Articular chondrocyte of knee joint (primary cell): ENCODE results near the gene ZSCAN5C. TPM values are rescaled to one million over a fixed set of nuclear protein-coding genes. Genes with fewer than 3 reads are reported as not detected.

Source experiments
- total RNA-seq: library from RNA; depleted of rRNA; stranded (reverse); fragments of >200 nt; gene quantifications from 2 replicates; pipeline ENCODE4 v1.2.3, GENCODE V29; 2012

Gene ZSCAN5C, protein sequence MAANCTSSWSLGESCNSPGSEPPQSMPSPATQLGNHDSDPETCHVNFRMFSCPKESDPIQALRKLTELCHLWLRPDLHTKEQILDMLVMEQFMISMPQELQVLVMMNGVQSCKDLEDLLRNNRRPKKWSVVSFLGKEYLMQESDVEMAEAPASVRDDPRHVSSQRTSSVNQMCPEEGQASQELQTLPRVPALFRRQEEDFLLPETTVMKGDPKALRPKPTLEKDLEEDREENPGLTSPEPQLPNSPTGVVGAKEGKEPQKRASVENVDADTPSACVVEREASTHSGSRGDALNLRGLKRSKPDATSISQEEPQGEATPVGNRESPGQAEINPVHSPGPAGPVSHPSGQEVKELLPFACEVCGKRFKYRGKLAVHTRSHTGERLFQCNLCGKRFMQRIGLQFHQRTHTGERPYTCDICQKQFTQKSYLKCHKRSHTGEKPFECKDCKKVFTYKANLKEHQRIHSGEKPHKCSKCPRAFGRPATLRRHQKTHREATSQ
- not detected in 2 replicates for total RNA-seq

DNA sequence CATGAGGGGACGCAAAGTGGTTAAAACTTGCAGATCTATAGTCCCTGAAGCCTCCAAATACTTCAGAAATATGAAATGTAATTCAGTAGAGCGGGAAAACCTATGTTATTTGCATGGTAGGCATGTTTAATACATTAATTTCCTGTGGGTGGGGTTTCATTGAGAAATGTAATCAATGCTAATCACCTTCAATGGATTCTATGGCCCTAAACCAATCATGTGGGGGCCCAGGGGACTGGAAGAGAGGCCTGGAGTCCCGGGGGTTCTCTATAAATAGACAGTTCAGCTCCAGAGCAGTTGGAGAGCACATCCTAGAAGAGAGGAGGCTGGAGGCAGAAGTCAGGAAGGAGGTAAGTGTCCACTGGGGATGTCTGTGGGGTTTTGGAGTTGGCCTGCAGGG is at the start of gene ZSCAN5C:
TSS of gene ZSCAN5C (plus strand) at position 301 of the 400 bp plus-strand sequence. CDS start 3,641 bp downstream, outside the sequence.

DNA sequence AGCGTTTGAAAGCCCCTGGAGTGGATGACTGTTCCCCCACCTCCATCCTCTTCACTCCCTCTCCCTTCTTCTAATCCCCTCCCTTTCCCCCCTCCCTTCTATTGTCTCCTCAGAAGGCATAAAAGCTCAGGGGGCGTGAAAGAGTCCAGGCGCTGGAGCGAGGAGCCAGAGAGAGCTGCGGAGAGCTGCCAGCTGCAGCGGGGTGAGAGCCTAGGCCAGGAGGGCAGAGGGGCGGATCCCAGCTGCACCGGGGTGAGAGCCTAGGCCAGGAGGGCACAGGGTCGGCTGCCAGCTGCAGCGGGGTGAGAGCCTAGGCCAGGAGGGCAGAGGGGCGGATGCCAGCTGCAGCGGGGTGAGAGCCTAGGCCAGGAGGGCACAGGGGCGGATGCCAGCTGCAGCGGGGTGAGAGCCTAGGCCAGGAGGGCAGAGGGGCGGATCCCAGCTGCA is 26.2 kb upstream of the ZSCAN5C start, which contains the start of gene GALP:
TSS of gene GALP (plus strand) at position 148 of the 447 bp plus-strand sequence. CDS start 1,101 bp downstream, outside the sequence.

DNA sequence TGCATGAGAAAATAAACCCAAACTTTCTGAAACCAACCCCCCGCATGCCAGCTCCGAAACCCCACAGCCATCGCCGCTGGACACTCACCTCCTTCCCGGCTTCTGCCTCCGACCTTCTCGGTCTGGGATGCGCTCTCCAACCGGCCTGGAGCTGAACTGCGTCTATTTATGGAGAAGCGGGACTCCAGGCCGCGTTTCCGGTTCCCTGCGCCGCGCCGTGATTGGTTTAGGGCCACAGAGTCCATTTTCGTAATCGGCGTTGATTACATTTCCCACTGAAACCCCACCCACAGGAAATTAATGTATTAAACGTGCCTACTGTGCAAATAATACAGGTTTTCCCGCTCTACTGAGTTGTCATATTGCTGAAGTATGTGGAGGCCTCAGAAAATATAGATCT is 4.4 kb upstream of the ZSCAN5C start, which contains the start of gene ZSCAN5B:
TSS of gene ZSCAN5B (minus strand) at position 138 of the 400 bp plus-strand sequence. CDS start 4,731 bp downstream, outside the sequence.

Other genes with a start within 250 kb of the ZSCAN5C start
- not detected in 2 replicates for gene NLRP5, start 215.5 kb upstream of the ZSCAN5C start, total RNA-seq
- gene ZNF787, start 81.0 kb upstream of the ZSCAN5C start, total RNA-seq = 12.0 and 12.8 TPM in 2 replicates
- gene ZNF444, start 61.0 kb upstream of the ZSCAN5C start, total RNA-seq = 8.1 and 9.9 TPM in 2 replicates
- not detected in 2 replicates for gene GALP, start 26.3 kb upstream of the ZSCAN5C start, total RNA-seq
- not detected in 2 replicates for gene ZSCAN5B, start 4.5 kb upstream of the ZSCAN5C start, total RNA-seq
- not detected in 2 replicates for gene EDDM13, start 70.5 kb downstream of the ZSCAN5C start, total RNA-seq
- 5.7 and 7.6 TPM in 2 replicates for gene ZSCAN5A, start 112.6 kb downstream of the ZSCAN5C start, total RNA-seq
- gene ZNF582, start 191.3 kb downstream of the ZSCAN5C start, total RNA-seq = 2.3 and 3.7 TPM in 2 replicates
- gene ZNF583, start 202.1 kb downstream of the ZSCAN5C start, total RNA-seq = 9.7 and 13.5 TPM in 2 replicates